NCI-H2227 (cell line): ENCODE measurements around the gene MOK.
A peak's percentile ranks its signal among the peaks of the same experiment; 100 is the strongest.

ENCODE experiments used
- DNase-seq: peaks from one replicate; lab custom pipeline; 2025; ENCODE audit not compliant: unreplicated experiment; lab: John Stamatoyannopoulos, UW

MOK gene

DNA sequence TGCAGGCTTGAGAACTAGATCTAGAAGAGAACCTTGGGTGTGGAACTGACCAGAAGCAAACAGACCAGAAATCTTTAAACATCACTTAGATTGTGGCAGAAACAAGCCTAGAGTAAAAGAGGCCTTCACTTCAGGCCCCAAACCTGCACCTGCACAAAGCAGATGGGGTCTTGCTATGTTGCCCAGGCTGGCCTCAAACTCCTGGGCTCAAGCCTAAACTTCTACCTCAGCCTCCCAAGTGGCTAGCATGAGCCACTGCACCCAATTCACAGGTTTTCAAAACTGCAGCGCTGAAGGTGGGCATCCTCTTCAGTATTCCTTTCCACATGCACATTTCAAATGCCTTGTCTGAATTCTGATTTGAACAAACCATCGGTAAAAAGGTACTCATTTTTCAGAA, 19.9 kb downstream of the MOK start:
- DNase-seq, result no peak

DNA sequence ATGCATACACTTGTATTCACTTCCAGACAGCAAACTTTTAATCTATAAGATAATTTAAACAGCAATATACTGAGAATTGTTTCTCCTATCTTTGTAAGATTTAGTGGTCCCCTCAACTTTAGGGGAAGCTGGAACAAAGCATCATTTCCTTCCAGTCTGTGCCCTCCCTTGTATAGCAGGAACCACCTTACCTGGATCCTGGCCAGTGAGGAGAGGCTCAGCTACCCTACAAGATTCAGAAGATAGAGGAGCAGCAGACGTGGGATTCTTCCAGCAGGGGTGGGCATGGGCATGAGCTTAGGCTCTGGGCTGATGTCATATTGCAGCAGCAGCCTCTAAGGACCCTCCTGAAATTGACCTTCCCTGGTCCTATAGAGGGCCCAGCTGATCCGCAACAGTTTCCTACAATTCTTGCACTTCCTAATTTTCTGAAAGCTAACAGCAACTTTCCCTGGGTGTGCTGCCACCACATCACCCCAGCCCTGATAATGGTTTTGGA, 21.3 kb downstream of the MOK start:
- DNase-seq, result no peak

DNA sequence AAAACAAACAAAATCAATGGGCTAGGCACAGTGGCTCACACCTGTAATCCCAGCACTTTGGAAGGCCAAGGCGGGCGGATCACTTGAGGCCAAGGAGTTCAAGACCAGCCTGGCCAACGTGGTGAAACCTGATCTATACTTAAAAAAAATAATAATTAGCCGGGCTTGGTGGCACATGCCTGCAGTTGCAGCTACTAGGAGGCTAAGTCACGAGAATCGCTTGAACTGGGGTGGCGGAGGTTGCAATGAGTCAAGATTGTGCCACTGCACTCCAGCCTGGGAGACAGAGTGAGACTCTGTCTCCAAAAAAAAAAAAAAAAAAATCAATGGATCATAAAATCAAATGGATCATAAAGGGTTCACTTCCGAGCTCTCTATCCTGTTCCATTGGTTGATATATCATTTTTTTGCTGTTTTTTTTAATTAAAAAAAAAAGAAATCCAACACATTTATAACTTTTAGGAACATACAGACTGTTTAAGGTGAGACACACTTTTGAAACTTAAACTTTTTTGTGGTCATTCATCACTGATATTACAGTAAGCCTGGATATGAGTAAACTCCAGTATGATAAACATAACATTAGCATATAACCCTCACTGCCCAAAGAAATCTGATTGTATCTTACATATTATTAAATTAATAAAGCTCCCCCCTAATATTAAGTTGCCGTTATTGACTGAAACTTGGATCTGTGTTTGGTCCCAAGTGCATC, 22.1 kb downstream of the MOK start:
- no peak for DNase-seq

DNA sequence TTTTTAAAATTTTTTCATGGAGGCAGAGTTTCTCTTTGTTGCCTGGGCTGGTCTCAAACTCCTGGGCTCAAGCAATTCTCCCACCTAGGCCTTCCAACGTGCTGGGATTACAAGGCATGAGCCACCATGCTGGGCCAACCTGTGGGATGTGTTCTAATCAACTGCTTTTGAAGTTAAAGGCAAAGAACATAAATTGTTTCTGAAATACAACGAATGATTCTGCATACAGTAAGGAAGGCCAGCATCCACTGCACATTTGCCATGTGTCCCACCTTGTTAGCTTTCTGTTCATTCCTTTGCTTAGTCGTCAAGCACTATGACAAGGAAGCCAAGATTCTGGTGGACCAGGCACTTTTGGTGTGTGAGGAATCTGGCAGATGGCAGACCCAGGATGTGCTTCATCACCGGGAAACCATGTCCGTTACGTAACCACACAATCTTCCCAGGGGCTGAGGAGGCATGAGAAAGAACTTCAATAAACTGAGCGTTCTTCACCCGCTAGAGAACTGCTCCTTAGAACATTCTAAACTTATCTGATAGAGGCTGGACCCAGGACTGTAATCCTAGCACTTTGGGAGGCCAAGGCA, 24.5 kb downstream of the MOK start:
- DNase-seq, result no peak

DNA sequence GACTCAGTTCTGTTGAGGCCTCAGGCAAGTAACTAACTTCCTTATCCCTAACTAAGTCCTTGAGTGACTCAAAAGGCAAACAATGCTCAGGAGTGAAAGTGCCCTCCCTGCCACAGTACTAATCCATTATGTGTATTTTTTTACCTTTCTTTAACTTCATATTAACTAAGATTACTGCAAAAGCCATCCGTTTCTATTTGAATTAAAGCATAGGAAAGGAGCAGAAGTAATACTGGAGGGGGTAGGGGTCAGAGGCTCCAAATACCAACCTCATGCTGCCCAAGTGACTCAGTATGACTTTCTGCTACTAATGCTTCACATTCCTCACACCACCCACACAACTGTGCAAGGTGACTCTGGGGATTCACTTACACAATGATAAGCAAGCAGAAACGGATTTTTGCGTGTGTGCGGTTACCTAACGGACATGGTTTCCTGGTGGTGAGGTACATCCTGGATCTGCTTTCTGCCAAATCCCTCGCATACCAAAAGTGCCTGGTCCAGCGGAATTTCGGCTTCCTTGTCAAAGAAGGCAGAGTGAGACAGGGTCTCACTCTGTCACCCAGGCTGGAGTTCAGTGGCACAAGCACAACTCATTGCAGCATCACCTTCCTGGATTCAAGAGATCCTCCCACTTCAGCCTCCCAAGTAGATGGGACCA, 25.1 kb downstream of the MOK start:
- DNase-seq, result no peak

DNA sequence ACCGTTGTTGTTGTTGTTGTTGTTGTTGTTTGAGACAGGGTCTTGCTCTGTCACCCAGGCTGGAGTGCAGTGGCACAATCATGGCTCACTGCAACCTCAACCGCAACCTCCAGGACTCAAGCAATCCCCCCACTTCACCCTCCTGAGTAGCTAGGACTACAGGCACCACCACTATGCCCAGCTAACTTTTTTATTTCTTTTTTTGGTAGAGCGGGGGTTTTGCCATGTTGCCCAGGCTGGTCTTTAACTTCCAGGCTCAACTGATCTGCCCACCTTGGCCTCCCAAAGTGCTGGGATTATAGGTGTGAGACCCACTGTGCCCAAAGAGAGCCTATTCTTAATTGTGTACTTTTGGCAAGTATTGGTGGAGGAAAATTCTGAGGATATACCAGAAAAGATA, 25.7 kb downstream of the MOK start:
- DNase-seq, result no peak

DNA sequence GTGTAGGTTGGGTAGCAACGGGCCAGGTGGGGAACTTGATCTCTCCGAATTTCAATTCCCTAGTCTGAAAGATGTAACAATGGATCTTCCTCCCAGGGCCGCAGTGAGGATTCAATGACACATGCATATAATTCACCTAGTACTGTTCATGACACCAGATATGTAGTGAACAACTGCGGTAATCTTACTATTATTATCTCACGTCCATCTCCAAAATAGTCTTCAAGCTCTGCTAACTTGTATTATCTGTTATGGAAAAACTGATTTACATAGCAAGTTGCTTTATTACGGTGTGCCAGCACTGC, 26.4 kb downstream of the MOK start:
- DNase-seq, result no peak

DNA sequence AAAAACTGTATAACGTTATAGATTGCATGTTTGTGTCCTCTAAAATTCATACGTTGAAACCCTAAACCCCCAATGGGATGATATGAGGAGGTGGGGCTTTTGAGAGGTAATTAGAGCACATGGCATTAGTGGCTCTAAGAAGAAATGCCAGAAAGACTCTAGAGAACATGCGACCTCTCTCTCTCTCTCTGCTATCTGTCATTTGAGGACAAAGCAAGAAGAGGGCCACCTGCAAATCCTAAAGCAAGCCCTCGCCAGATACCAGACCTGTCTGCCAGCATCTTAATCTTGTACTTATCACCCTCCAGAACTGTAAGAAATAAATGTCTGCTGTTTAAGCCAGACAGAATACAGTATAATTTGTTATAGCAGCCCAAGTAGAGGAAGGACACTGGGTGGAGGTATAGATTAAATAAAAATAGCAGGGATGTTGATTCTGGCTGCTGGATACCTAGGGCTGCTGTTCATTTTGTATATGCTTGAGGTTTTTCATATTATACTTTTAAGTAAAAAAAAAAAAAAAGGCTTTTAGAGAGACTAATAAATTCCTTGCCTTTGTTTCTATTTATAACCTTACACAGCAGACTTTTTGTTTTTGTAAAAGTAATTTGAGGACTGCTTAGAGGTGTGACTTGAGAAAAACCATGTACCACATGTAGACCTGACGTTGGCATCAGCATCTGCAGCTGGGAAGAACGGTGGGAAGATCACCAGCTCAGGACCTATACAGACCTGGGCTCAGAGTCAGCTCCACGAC, 26.9 kb downstream of the MOK start:
- DNase-seq, result no peak

DNA sequence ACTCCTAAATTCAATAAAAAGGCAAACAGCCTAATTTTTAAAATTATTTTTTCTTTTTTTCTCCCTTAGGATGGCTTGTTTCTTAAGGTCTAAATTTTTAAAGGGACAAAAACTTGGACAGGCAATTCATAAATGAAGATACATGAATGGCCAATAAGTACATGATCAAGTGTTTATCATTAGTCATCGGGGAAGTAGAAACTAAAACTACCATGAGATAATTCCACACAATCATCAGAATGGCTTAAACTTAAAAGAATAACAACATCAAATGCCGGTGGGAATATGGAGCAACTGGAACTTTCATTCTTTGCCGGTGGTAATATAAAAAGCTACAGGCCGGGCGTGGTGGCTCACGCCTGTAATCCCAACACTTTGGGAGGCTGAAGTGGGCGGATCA, 29.1 kb downstream of the MOK start:
- DNase-seq, result no peak

DNA sequence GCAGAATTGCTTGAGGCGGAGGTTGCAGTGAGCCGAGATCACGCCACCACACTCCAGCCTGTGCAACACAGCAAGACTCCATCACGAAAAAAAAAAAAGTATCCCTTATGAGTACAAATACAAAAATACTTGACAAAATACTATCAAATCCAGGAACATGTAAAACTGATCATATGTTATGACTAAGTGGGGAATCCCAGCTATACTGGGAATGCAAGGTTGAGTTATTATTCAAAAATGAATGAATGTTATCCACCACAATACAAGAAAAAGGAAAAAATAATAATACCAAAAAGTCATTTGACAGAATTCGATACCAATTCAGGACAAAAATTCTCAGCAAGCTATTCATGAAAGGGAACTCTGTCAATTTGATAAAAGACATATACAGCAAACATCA, 32.6 kb downstream of the MOK start:
- DNase-seq, result no peak

DNA sequence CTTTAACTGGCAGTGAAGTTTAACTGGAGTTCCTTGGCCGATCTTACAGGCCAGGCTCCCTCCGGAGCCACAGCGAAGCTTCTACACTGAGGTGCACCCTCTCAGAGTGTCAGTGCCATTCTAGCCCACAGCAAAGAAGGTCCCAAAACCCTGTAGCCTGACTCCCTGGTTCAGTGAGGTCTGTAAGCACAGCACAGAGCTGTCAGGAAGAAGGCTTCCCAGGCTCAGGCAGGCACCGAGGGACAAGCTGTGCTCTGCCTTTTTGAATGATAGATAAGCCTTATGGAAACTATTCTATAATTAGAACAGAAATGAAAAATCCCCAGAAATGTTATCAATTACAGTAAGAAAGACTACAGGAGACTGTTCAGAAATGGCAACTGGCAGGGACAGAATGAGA, 40.2 kb downstream of the MOK start:
- no peak for DNase-seq

DNA sequence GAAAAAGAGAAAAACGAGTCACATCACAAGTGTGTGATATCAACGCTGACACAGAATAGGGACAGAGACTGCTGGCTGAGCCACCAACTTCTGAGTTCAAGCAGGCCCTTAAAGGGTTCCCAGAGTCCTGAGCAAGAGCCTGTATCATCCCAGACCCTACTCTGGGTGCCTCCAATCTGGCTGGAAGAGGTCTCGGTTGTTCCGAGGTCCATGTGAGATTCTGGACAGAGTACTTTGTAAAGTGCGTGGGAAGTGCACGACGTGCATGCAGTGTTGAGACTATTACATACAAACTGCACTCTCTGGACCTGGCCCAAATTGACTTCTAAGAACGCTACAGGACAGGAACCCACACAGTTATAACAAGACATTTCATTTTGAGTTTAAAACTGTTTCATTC, 40.6 kb downstream of the MOK start:
- no peak for DNase-seq

DNA sequence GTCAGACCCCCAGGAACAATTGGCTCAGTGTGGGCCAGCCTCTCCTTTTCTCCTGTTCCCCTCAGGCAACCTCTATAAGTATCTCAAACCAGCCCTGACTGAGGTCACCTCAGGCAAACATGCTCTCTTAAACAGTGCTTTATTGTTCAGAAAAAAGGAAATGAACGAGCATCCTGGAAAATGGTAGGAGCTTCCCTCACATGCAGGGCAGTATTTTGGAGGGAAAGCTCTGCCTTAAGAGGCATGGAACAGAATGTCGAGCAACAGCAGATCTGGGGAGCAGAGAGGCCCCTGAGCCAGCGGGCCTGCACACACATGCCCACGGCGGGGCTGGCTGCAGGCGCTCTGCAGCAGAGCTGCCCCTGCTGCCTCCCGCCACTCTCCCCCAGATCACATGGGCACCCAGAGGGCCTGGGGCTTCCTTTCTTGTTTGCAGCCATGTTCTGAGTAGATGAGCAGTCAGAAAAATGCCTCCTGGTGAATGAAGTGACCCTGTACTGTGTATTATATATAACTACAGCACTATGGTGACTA, 42.0 kb downstream of the MOK start:
- DNase-seq, result peak; percentile 84

DNA sequence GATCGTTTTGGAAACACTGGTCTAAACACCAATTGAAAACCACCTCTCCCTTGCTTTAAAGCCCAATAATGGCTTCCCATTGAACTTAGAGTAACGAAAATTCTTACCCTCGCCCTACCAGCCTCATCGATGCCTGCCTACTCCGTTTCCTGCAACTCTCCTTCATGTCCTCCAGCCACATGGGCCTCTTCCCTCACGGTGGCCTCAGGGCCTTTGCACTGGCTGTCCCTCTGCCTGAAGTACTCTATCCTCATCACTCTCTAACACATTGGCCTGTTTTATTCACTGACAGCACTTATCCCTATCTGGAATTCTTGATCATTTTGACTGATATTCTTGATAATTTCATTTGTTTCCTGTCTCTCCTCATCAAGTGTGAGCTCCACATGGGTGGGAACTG, 46.8 kb downstream of the MOK start:
- no peak for DNase-seq

DNA sequence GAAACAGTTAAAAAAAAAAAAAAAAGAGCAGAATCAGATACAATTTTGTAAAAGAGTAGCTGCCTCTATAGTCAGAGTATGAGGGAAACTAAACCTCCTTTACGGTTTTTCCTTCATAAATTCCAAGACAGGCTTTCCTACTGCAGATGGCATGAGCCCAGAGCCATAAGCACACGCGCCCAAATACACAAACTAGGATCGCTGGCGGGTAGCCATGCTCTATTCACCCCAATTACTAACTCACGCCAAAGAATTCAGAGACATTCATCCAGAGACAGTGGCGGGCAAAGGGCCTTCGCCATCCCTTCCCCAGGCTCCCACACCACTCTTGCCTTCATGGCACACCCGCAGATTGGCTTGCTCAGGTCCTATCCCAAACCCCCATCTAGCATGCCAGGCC, 48.2 kb downstream of the MOK start:
- no peak for DNase-seq

DNA sequence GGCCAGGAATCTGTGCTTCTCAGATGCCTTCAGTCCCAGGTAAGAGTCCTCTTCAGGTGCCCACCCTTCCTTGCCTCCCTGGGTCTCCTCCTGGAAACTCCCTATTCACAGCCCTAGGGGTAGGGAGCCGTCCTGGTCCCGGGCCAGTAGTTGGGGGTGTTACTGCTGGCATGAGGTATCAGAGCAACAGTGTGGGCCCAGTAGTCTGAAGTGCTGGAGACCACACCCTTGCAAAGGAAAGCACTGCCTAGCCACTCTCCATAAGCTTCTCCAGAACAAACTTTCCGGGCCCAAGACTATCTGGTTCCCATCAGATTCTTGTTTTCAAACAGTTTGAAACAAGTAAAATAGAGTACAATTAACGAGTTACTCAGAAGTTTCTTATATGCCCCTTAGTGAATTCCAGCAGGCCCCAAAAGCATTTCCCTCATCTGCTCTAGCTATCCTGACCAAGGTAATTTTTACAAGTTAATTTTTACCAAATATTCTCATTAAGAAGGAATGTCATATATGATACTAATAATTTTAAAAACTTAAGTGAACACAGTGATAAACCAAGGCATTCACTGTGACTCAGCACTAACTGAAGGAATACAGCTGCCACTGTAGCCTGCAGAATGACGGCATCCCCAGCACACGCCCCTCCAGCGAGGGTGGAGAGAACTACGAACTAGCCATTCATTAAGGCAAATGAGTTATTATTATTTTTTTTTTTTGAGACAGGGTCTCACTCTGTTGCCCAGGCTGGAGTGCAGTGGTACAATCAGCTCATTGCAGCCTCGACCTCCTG, 49.4 kb downstream of the MOK start:
- no peak for DNase-seq

DNA sequence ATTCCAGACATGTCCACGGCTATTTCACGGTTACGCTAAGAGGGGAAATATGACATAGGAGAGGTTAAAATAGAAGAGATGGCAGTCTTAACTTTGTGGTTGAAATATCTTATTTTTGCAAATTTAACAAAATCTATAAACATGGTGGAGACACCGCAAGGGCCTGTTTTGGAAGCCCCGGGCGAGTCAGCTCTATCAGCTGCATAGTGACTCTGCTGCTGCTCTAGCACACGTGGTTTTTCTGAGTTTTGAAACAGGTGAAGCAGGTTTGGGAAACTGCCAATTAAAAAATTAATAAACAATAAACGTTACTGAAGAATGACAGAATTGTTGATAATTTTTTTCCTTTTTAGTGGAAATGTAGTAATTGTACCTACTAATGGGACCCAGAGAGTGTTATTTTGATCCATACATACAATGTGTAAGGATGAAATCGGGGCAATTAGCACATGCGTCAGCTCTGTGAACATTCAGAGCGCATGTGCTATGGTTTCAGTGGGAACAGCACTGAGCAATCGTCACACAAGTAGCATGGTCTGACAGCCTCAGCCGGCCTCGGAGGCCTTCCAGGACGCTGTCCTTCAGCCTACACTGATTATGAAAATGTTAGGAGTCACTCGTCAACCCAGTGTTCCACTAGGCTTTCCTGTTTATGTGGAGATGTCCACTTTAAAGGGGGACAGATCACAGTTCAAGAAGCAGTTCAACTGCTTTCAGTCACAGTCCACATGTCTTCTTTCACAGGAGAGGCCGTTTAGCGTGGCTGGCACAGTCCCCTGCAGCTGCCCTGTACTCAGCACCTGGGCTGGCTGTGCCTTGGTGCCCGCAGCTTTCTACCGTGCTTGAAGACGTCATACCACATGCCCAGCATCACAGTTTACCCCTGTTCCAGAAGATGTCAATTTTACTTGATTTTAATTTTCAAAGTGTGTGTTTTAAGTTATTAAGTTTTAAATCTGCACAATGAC, 51.8 kb downstream of the MOK start:
- DNase-seq, result no peak

DNA sequence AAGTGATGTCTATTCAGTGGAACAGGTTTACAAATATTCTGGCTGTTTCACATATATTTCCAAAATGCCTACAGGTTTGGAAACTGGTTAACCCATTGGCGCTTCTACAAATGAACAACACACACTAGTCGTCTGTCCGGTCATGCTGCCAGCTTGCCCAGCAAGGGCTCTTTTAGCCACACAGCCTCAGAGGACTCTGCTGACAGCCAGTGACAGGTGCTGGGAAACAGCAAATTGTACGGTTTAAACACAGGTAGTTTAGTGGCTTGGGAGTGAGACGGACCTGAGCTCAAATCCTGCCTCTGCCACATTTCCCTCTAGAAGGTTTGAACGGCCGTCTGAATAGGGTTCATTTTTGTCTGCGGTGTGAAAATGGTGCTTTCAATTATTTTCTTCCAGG, 53.8 kb downstream of the MOK start:
- DNase-seq, result no peak

DNA sequence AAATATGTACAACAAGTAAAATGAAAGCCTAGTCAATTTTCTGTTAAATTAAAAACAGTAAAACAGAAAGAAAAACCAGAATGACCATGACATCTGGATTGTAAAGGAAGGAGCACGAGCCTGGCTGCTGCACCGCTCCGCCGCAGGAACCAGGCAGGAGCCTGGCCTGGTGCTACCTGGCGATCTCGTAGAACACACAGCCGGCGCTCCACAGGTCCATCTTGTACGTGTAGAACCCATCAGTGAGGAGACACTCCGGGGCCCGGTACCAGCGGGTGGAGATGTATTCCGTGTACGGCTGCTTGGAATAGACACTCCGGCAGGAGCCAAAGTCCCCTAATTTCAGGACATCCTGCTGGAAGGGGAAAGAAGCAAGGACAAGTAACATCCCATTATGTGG, 54.3 kb downstream of the MOK start:
- no peak for DNase-seq

DNA sequence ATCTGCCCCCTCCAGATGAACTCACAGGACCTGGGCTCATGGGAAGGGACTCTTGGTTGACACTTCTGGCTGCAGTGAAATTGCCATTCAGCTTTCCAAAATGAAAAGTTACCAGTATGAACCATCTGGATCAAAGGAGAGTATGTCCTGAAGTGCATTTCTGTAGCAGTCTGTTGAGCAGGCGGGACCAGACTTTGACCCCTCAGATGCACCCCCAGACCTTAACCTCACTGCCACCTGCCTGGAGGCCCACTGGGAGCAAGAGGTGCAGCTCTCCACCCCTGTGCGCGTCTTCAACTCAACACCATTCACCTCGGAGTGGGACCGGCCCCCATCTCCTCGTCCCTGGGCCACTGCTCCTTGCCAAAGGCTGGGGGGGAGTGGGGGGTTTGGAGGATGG, 55.0 kb downstream of the MOK start:
- DNase-seq, result no peak
